Trophoblast cell (in vitro differentiated cells and primary cell): ENCODE results near the gene SPAG9.

Experiments
- DNase-seq, 2 donors: peaks; one replicate each; pipeline ENCODE4 v3.0.0-alpha.2; 2016
- H2AFZ ChIP-seq: 2 replicates; pipeline ENCODE4 v1.6.1; 2013; ENCODE audit warnings: low read length, moderate library complexity, mild to moderate bottlenecking; ENCODE audit not compliant: insufficient read depth, poor library complexity
- H2AK5ac ChIP-seq: 2 replicates; pipeline ENCODE4 v1.6.1; 2013; ENCODE audit warnings: mild to moderate bottlenecking, low read length
- H2BK120ac ChIP-seq: 2 replicates; pipeline ENCODE4 v1.6.1; 2013; ENCODE audit warnings: low read length, mild to moderate bottlenecking, moderate library complexity; ENCODE audit not compliant: insufficient read depth, poor library complexity
- H2BK12ac ChIP-seq: 2 replicates; pipeline ENCODE4 v1.6.1; 2013; ENCODE audit warnings: mild to moderate bottlenecking, low read length, moderate library complexity
- H2BK5ac ChIP-seq: 2 replicates; pipeline ENCODE4 v1.6.1; 2013; ENCODE audit warnings: low read length, low read depth, moderate library complexity, mild to moderate bottlenecking; ENCODE audit not compliant: poor library complexity
- H3K14ac ChIP-seq: 2 replicates; pipeline ENCODE4 v1.6.1; 2013; ENCODE audit warnings: mild to moderate bottlenecking, low read length
- H3K18ac ChIP-seq: 2 replicates; pipeline ENCODE4 v1.6.1; 2013; ENCODE audit warnings: mild to moderate bottlenecking, low read length
- H3K23ac ChIP-seq: 2 replicates; pipeline ENCODE4 v1.6.1; 2013; ENCODE audit warnings: low read length
- H3K27ac ChIP-seq: 2 replicates; pipeline ENCODE4 v1.5.1; 2013; ENCODE audit warnings: low read depth, mild to moderate bottlenecking, inconsistent platforms, low read length, moderate library complexity
- H3K27me3 ChIP-seq: 2 replicates; pipeline ENCODE4 v1.6.1; 2013; ENCODE audit warnings: inconsistent platforms, mild to moderate bottlenecking, low read length, moderate library complexity; ENCODE audit not compliant: insufficient read depth
- H3K36me3 ChIP-seq, 2 experiments: 1 replicate in 1 of 2; 2 replicates in 1 of 2; pipeline ENCODE4 v1.6.1; 2013; ENCODE audit warnings: low read length in 2 of 2, mild to moderate bottlenecking in 2 of 2, moderate library complexity in 1 of 2; ENCODE audit not compliant: insufficient read depth in 2 of 2, control insufficient read depth in 1 of 2
- H3K4ac ChIP-seq: 2 replicates; pipeline ENCODE4 v1.6.1; 2013; ENCODE audit warnings: low read depth, mild to moderate bottlenecking, low read length, moderate library complexity
- H3K4me1 ChIP-seq, 2 experiments: 1 replicate in 1 of 2; 2 replicates in 1 of 2; pipeline ENCODE4 v1.6.1; 2013; ENCODE audit warnings: low read length in 2 of 2, mild to moderate bottlenecking in 2 of 2, moderate library complexity in 1 of 2; ENCODE audit not compliant: insufficient read depth in 2 of 2, control insufficient read depth in 1 of 2
- H3K4me2 ChIP-seq: 2 replicates; pipeline ENCODE4 v1.6.1; 2013; ENCODE audit warnings: inconsistent platforms, mild to moderate bottlenecking, low read length, moderate library complexity
- H3K4me3 ChIP-seq: 2 replicates; pipeline ENCODE4 v1.5.1; 2013; ENCODE audit warnings: mild to moderate bottlenecking, low read depth, low read length, inconsistent platforms
- H3K79me1 ChIP-seq: one replicate; pipeline ENCODE4 v1.6.1; 2013; ENCODE audit warnings: low read length
- H3K79me2 ChIP-seq: 2 replicates; pipeline ENCODE4 v1.6.1; 2013; ENCODE audit warnings: low read length, mild to moderate bottlenecking; ENCODE audit not compliant: control insufficient read depth, insufficient read depth, poor library complexity
- H3K9ac ChIP-seq: 2 replicates; pipeline ENCODE4 v1.6.1; 2013; ENCODE audit warnings: mild to moderate bottlenecking, low read length
- H3K9me3 ChIP-seq: 2 replicates; pipeline ENCODE4 v1.6.1; 2013; ENCODE audit warnings: low read depth, mild to moderate bottlenecking, control low read depth, inconsistent platforms, low read length; ENCODE audit not compliant: insufficient read depth
- H4K12ac ChIP-seq: 2 replicates; pipeline ENCODE4 v1.6.1; 2013; ENCODE audit warnings: low read depth, mild to moderate bottlenecking, low read length, moderate library complexity
- H4K8ac ChIP-seq: 2 replicates; pipeline ENCODE4 v1.6.1; 2013; ENCODE audit warnings: low read depth, mild to moderate bottlenecking, low read length, moderate library complexity
- H4K91ac ChIP-seq: one replicate; pipeline ENCODE4 v1.6.1; 2013; ENCODE audit warnings: low read depth, mild to moderate bottlenecking, low read length, moderate library complexity
- WGBS: extraction: QIAGEN DNeasy Blood & Tissue Kit; methylation state at CpG from one replicate; pipeline ENCODE4 v1.1.7; 2013; ENCODE audit warnings: missing lambda C conversion rate; ENCODE audit not compliant: insufficient read length, insufficient coverage; ENCODE audit errors: extremely low coverage; 5-methylcytosine and 5-hydroxymethylcytosine counted together

Gene SPAG9

DNA sequence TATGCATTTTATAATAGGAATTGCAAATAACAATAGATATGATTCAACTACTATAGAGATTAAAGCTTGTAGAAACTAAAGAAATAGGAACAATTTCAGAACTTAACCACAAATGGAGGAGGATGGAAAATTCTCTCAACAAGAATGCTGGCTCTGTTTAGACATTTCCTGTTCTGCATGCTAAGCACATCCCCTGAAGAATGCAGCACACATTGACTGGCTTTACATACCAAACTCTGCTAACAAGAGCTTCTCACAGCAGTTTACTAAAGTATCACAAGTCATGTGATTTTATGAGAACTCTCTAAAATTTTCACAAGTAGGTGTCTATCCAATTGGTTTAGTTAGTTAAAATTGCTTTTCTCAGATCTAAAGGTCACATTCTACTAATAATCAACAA is 85.2 kb downstream of the SPAG9 start:
- Histone ChIP-seq H2BK5ac (no peak overlapping the region), H3K14ac (no peak overlapping the region), H4K12ac (no peak overlapping the region), H3K9me3 (no peaks in the 10 kb centered on the region), H3K79me1 (peaks cover 3% of the 10 kb centered on the region), H2AK5ac (no peak overlapping the region), H4K8ac (no peak overlapping the region), H2BK120ac (no peak overlapping the region), H3K18ac (no peak overlapping the region), H3K27me3 (no peaks in the 10 kb centered on the region), H3K4ac (no peak overlapping the region), H3K23ac (no peak overlapping the region), H4K91ac (no peak overlapping the region), H3K4me3 (no peak overlapping the region), H3K27ac (no peak overlapping the region), H3K4me1 (peaks cover 0 to 2% of the 10 kb centered on the region in 2 experiments), H3K36me3 (peaks cover 6 to 10% of the 10 kb centered on the region in 2 experiments), H3K4me2 (no peak overlapping the region), H2AFZ (no peak overlapping the region), H3K79me2 (peaks cover 2% of the 10 kb centered on the region), H2BK12ac (no peak overlapping the region), H3K9ac (no peak overlapping the region)
- DNase-seq = no peak

DNA sequence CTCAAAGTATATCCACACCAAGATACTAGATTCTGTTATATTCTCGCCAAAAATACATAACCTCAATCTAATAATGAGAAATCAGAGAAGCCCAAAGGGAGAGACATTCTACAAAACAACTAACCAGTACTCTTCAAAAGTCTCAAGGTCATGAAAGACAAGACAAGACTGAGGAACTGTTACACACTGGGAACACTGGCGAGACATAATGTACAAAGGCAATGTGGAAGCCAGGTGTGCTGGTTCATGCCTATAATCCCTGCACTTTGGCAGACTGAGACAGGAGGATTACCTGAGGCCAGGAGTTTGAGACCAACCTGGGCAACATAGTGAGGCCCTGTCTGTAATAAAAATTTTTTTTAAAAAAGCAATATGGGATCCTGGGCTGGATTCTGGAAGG is 85.9 kb downstream of the SPAG9 start:
- WGBS = no CpG with 5 or more reads among the region's 2 CpGs
- no peak overlapping the region for H3K4me2 ChIP-seq

DNA sequence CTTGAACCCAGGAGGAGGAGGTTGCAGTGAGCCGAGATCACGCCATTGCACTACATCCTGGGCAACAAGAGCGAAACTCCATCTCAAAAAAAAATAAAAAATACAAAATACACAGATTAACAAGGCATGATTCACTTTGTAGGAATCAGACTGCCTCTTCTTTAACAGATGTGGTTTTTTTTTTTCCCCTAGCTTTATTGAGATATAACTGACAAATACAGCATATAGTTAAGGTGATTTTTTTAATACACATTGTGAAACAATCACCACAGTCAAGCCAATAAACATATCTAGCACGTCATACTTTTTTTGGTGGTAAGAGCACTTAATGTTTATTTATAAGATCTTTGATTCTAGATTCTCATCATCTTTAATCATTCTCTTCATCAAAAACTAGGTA is 87.8 kb downstream of the SPAG9 start:
- Histone ChIP-seq H3K27me3 (no peaks in the 10 kb centered on the region), H3K79me1 (peaks cover 3% of the 10 kb centered on the region), H4K8ac (no peak overlapping the region), H3K4me3 (no peak overlapping the region), H3K4ac (no peak overlapping the region), H3K9me3 (no peaks in the 10 kb centered on the region), H3K4me1 (peaks cover 0 to 2% of the 10 kb centered on the region in 2 experiments), H3K23ac (no peak overlapping the region), H3K27ac (no peak overlapping the region), H3K14ac (no peak overlapping the region), H3K4me2 (no peak overlapping the region), H3K9ac (no peak overlapping the region), H3K36me3 (peaks cover 4 to 10% of the 10 kb centered on the region in 2 experiments), H2BK12ac (no peak overlapping the region), H3K79me2 (peaks cover 2% of the 10 kb centered on the region), H3K18ac (no peak overlapping the region), H2AK5ac (no peak overlapping the region), H4K91ac (no peak overlapping the region), H2BK120ac (no peak overlapping the region), H2BK5ac (no peak overlapping the region), H4K12ac (no peak overlapping the region), H2AFZ (no peak overlapping the region)
- WGBS = no CpG with 5 or more reads among the region's 4 CpGs
- no peak for DNase-seq

More for the DNA sequence above, 85.9 kb downstream of the SPAG9 start:
- no peak overlapping the region for H3K23ac ChIP-seq
- no peaks in the 10 kb centered on the region for H3K27me3 ChIP-seq
- no peak overlapping the region for H2BK5ac ChIP-seq
- H2AK5ac ChIP-seq = no peak overlapping the region
- no peak overlapping the region for H3K9ac ChIP-seq
- H2BK120ac ChIP-seq = no peak overlapping the region
- no peak overlapping the region for H3K14ac ChIP-seq
- H3K79me2 ChIP-seq = peaks cover 2% of the 10 kb centered on the region
- no peak overlapping the region for H2AFZ ChIP-seq
- no peak overlapping the region for H3K4ac ChIP-seq
- peaks cover 0 to 2% of the 10 kb centered on the region in 2 experiments for H3K4me1 ChIP-seq
- H3K4me3 ChIP-seq = no peak overlapping the region
- no peak overlapping the region for H2BK12ac ChIP-seq
- H3K36me3 ChIP-seq = peaks cover 6 to 10% of the 10 kb centered on the region in 2 experiments
- no peak overlapping the region for H4K91ac ChIP-seq
- no peak for DNase-seq
- H3K9me3 ChIP-seq = no peaks in the 10 kb centered on the region
- H4K8ac ChIP-seq = no peak overlapping the region
- no peak overlapping the region for H3K27ac ChIP-seq
- H3K18ac ChIP-seq = peak overlapping the region; percentile 29
- peaks cover 3% of the 10 kb centered on the region for H3K79me1 ChIP-seq
- no peak overlapping the region for H4K12ac ChIP-seq

DNA sequence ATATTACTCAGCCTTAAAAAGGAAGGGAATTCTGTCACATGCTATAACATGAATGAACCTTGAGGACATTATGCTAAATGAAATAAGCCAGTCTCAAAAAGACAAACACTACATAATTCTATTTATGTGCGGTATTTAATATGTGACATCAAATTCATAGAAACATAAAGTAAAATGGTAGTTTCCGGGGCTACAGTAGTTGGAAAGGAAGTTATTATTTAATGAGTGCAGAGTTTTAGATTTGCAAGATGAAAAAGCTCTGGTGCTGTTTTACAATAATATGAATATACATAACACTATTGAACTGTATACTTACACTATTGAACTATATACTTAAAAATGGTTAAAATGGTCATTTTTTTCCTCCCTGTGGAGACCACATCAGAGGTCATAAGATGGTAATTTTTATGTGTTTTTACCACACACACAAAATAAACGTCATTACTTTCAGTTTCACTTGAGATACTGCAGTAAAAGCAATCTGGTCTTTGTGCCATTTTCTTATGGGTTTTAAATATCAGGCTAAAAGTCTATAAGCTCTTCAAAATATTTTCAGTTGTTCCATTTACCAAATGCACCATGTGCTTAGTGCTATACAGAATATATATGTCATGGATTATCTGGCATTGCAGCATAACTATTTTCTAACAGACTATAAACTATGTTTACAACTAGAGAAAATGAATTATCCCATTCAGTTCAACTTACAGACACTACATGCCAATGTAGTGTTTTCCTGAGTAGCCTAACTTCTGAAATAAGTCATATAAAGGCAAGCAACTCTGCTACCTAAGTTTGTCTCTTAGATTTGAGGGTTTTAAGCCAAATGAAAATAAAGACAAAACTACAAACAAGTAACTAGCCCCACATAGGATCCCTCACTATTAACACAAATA is 90.9 kb downstream of the SPAG9 start:
- Histone ChIP-seq H2AFZ (no peak overlapping the region), H3K9ac (no peak overlapping the region), H3K79me2 (peaks cover under 1% of the 10 kb centered on the region), H3K79me1 (peaks cover under 1% of the 10 kb centered on the region), H3K4me3 (no peak overlapping the region), H3K27me3 (no peaks in the 10 kb centered on the region), H2BK12ac (no peak overlapping the region), H3K27ac (no peak overlapping the region), H3K4me1 (peaks cover 0 to under 1% of the 10 kb centered on the region in 2 experiments), H2BK5ac (no peak overlapping the region), H4K12ac (no peak overlapping the region), H2BK120ac (no peak overlapping the region), H2AK5ac (no peak overlapping the region), H3K9me3 (no peaks in the 10 kb centered on the region), H4K91ac (no peak overlapping the region), H3K14ac (no peak overlapping the region), H4K8ac (no peak overlapping the region), H3K4me2 (no peak overlapping the region), H3K36me3 (peaks cover 0 to 10% of the 10 kb centered on the region in 2 experiments), H3K23ac (no peak overlapping the region), H3K18ac (no peak overlapping the region), H3K4ac (no peak overlapping the region)
- WGBS = no CpG with 5 or more reads among the region's 3 CpGs
- DNase-seq = no peak
